ENCODE measurements around the gene TGFBR2. TPM values are rescaled to one million over a fixed set of nuclear protein-coding genes. Genes with fewer than 3 reads are reported as not detected.

TGFBR2 gene
- polyA plus RNA-seq, 4 donors = 6.0 to 77.5 (median 31.9) TPM

- 71 to 85% (median 74%) methylated on average over 4 of the region's 4 CpGs for WGBS, 3 donors
- FAIRE-seq (no peak), DNase-seq (no peak)
- H3K27ac ChIP-seq (ENCODE audit: low read depth in 1 of 3, low read length in 2 of 3) = peak overlapping the region in 2 of 3 donors; percentile 13 to 48
- H3K9me3 ChIP-seq (ENCODE audit: control insufficient read depth in 2 of 2, insufficient read depth in 1 of 2, low read depth in 1 of 2, low read length in 1 of 2) = no peaks in the 10 kb centered on the region
- H3K4me3 ChIP-seq (ENCODE audit: low read depth in 1 of 3, low read length in 3 of 3) = no peak overlapping the region
- no peaks in the 10 kb centered on the region for H3K27me3 ChIP-seq (ENCODE audit: control insufficient read depth in 3 of 3, insufficient read depth in 3 of 3, low read length in 3 of 3)
- H3K4me1 ChIP-seq (ENCODE audit: control insufficient read depth in 3 of 3, insufficient read depth in 2 of 3, low read depth in 1 of 3, low read length in 2 of 3) = peaks cover 2 to 33% (median 8%) of the 10 kb centered on the region in 3 donors
- no peaks in the 10 kb centered on the region for H3K36me3 ChIP-seq (ENCODE audit: control insufficient read depth in 3 of 3, insufficient read depth in 2 of 3, low read depth in 1 of 3, low read length in 3 of 3)
These were observed 27.3 kb upstream of the TGFBR2 start for GRCh38 chr3:30578986-30579579.

GRCh38 chr3:30581067-30581585 lies 25.3 kb upstream of the TGFBR2 start:
- no peaks in the 10 kb centered on the region for H3K36me3 ChIP-seq (ENCODE audit: control insufficient read depth in 3 of 3, insufficient read depth in 2 of 3, low read depth in 1 of 3, low read length in 3 of 3)
- WGBS, 3 donors = 96 to 97% (median 96%) methylated on average over 15 of the region's 15 CpGs
- H3K9me3 ChIP-seq (ENCODE audit: control insufficient read depth in 2 of 2, insufficient read depth in 1 of 2, low read depth in 1 of 2, low read length in 1 of 2) = no peaks in the 10 kb centered on the region
- no peaks in the 10 kb centered on the region for H3K27me3 ChIP-seq (ENCODE audit: control insufficient read depth in 3 of 3, insufficient read depth in 3 of 3, low read length in 3 of 3)
- no peak for FAIRE-seq
- H3K4me3 ChIP-seq (ENCODE audit: low read depth in 1 of 3, low read length in 3 of 3) = no peak overlapping the region
- no peak for DNase-seq
- no peak overlapping the region for H3K27ac ChIP-seq (ENCODE audit: low read depth in 1 of 3, low read length in 2 of 3)
- H3K4me1 ChIP-seq (ENCODE audit: control insufficient read depth in 3 of 3, insufficient read depth in 2 of 3, low read depth in 1 of 3, low read length in 2 of 3) = peaks cover 2 to 39% (median 8%) of the 10 kb centered on the region in 3 donors

GRCh38 chr3:30581982-30582381 lies 24.4 kb upstream of the TGFBR2 start:
- Histone ChIP-seq H3K36me3 (ENCODE audit: control insufficient read depth in 3 of 3, insufficient read depth in 2 of 3, low read depth in 1 of 3, low read length in 3 of 3) (no peaks in the 10 kb centered on the region), H3K27ac (ENCODE audit: low read depth in 1 of 3, low read length in 2 of 3) (no peak overlapping the region), H3K9me3 (ENCODE audit: control insufficient read depth in 2 of 2, insufficient read depth in 1 of 2, low read depth in 1 of 2, low read length in 1 of 2) (no peaks in the 10 kb centered on the region), H3K4me1 (ENCODE audit: control insufficient read depth in 3 of 3, insufficient read depth in 2 of 3, low read depth in 1 of 3, low read length in 2 of 3) (peaks cover 2 to 39% (median 8%) of the 10 kb centered on the region in 3 donors), H3K4me3 (ENCODE audit: low read depth in 1 of 3, low read length in 3 of 3) (no peak overlapping the region), H3K27me3 (ENCODE audit: control insufficient read depth in 3 of 3, insufficient read depth in 3 of 3, low read length in 3 of 3) (no peaks in the 10 kb centered on the region)
- 79 to 89% (median 86%) methylated on average over 2 of the region's 2 CpGs for WGBS, 3 donors
- no peak for DNase-seq
- no peak for FAIRE-seq

DNA sequence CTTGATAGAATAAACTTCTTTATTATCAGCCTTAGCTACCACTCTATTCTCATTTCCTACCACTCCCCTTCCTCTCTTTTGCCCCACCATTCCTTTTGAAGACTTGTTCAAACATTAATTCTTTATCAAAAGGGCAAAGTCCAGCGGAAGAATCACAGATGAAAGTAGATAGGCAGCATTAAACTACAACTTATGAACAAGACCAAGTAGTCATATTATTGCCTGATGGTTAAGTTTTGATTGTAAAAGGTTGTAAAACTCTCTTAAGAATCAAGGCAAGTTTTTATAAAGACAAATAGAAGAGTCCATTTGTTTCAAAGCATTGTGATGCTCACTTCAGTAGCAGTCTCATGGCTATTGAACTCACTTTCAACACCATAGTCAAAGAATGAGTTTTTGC lies 22.4 kb upstream of the TGFBR2 start:
- WGBS, 3 donors = 4 to 67% (median 30%) methylated on average over 1 of the region's 1 CpG
- DNase-seq (peak; percentile 83 to 85), FAIRE-seq (peak; percentile 77)
- Histone ChIP-seq H3K27ac (ENCODE audit: low read depth in 1 of 3, low read length in 2 of 3) (peak overlapping the region in 1 of 3 donors; percentile 57), H3K27me3 (ENCODE audit: control insufficient read depth in 3 of 3, insufficient read depth in 3 of 3, low read length in 3 of 3) (no peaks in the 10 kb centered on the region), H3K9me3 (ENCODE audit: control insufficient read depth in 2 of 2, insufficient read depth in 1 of 2, low read depth in 1 of 2, low read length in 1 of 2) (no peaks in the 10 kb centered on the region), H3K4me1 (ENCODE audit: control insufficient read depth in 3 of 3, insufficient read depth in 2 of 3, low read depth in 1 of 3, low read length in 2 of 3) (peaks cover 0 to 22% (median 4%) of the 10 kb centered on the region in 3 donors), H3K36me3 (ENCODE audit: control insufficient read depth in 3 of 3, insufficient read depth in 2 of 3, low read depth in 1 of 3, low read length in 3 of 3) (no peaks in the 10 kb centered on the region), H3K4me3 (ENCODE audit: low read depth in 1 of 3, low read length in 3 of 3) (no peak overlapping the region)

- no peak for FAIRE-seq
- H3K9me3 ChIP-seq (ENCODE audit: control insufficient read depth in 2 of 2, insufficient read depth in 1 of 2, low read depth in 1 of 2, low read length in 1 of 2) = no peaks in the 10 kb centered on the region
- 92 to 97% (median 97%) methylated on average over 4 of the region's 4 CpGs for WGBS, 3 donors
These were observed 20.7 kb upstream of the TGFBR2 start for GRCh38 chr3:30585654-30586053.

GRCh38 chr3:30586096-30586805 lies 20.1 kb upstream of the TGFBR2 start:
- DNase-seq (peak in 1 of 2 donors; percentile 59), FAIRE-seq (no peak)
- Histone ChIP-seq H3K4me1 (ENCODE audit: control insufficient read depth in 3 of 3, insufficient read depth in 2 of 3, low read depth in 1 of 3, low read length in 2 of 3) (peaks cover 0 to 13% (median 0%) of the 10 kb centered on the region in 3 donors), H3K27ac (ENCODE audit: low read depth in 1 of 3, low read length in 2 of 3) (peak overlapping the region in 1 of 3 donors; percentile 14), H3K36me3 (ENCODE audit: control insufficient read depth in 3 of 3, insufficient read depth in 2 of 3, low read depth in 1 of 3, low read length in 3 of 3) (no peaks in the 10 kb centered on the region), H3K9me3 (ENCODE audit: control insufficient read depth in 2 of 2, insufficient read depth in 1 of 2, low read depth in 1 of 2, low read length in 1 of 2) (no peaks in the 10 kb centered on the region), H3K4me3 (ENCODE audit: low read depth in 1 of 3, low read length in 3 of 3) (no peak overlapping the region), H3K27me3 (ENCODE audit: control insufficient read depth in 3 of 3, insufficient read depth in 3 of 3, low read length in 3 of 3) (no peaks in the 10 kb centered on the region)
- 52 to 64% (median 58%) methylated on average over 4 of the region's 4 CpGs for WGBS, 3 donors

More at GRCh38 chr3:30585654-30586053, 20.7 kb upstream of the TGFBR2 start:
- Histone ChIP-seq H3K4me3 (ENCODE audit: low read depth in 1 of 3, low read length in 3 of 3) (no peak overlapping the region), H3K4me1 (ENCODE audit: control insufficient read depth in 3 of 3, insufficient read depth in 2 of 3, low read depth in 1 of 3, low read length in 2 of 3) (peaks cover 0 to 13% (median 0%) of the 10 kb centered on the region in 3 donors), H3K36me3 (ENCODE audit: control insufficient read depth in 3 of 3, insufficient read depth in 2 of 3, low read depth in 1 of 3, low read length in 3 of 3) (no peaks in the 10 kb centered on the region), H3K27ac (ENCODE audit: low read depth in 1 of 3, low read length in 2 of 3) (no peak overlapping the region), H3K27me3 (ENCODE audit: control insufficient read depth in 3 of 3, insufficient read depth in 3 of 3, low read length in 3 of 3) (no peaks in the 10 kb centered on the region)
- DNase-seq = no peak

DNA sequence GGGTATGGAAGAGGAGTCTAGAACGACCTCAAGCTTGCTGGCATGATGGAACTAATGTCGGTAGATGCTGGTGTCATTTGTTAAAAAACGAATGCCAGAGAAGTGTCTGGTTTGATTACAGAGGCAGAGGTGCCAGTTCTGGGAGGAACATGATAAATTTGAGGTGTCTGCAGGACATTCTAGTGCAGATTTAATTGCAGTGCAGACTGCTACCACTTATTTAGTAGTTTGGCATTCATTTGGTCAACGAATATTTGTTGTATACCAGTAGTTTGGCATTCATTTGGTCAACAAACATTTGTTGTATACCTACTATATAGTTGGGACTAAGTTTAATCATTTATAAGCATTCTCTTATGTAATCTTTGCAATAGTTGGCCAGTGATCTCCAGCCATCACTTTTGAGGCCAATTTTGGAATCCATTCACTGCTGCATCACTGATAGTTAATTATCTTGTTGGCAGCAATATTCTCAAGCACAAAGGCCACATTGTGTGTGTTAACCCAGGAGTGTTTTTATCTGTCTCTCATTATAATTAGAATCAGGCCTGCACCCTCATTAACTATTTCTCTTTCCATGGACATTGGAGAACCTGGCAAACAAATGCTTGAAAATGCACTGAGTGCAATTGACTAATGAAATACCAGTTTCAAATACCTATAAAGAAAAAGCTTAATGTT lies 19.5 kb upstream of the TGFBR2 start:
- WGBS, 3 donors = 78 to 81% (median 80%) methylated on average over 4 of the region's 4 CpGs
- Histone ChIP-seq H3K9me3 (ENCODE audit: control insufficient read depth in 2 of 2, insufficient read depth in 1 of 2, low read depth in 1 of 2, low read length in 1 of 2) (peaks cover 0 to 4% of the 10 kb centered on the region in 2 donors), H3K36me3 (ENCODE audit: control insufficient read depth in 3 of 3, insufficient read depth in 2 of 3, low read depth in 1 of 3, low read length in 3 of 3) (no peaks in the 10 kb centered on the region), H3K27ac (ENCODE audit: low read depth in 1 of 3, low read length in 2 of 3) (peak overlapping the region in 1 of 3 donors; percentile 14), H3K27me3 (ENCODE audit: control insufficient read depth in 3 of 3, insufficient read depth in 3 of 3, low read length in 3 of 3) (no peaks in the 10 kb centered on the region), H3K4me1 (ENCODE audit: control insufficient read depth in 3 of 3, insufficient read depth in 2 of 3, low read depth in 1 of 3, low read length in 2 of 3) (peaks cover 0 to 13% (median 0%) of the 10 kb centered on the region in 3 donors), H3K4me3 (ENCODE audit: low read depth in 1 of 3, low read length in 3 of 3) (no peak overlapping the region)
- FAIRE-seq = no peak
- DNase-seq = no peak

DNA sequence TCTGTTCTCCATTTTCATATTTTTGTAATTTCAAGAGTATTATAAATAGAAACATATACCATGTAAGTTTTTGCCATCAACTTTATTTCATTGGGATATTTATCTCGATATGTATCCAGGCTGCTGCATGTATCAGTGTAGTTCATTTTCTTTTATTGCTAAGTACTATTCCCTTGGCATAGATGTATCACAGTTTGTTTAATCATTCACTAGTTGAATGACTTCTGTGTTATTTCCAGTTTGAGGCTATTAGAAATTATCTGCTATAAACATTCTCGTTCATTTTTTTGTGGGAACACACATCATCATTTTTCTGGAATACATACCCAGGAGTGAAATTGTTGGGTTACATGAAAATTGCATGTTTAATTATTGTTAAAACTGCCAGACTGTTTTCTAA lies 18.5 kb upstream of the TGFBR2 start:
- 15 to 64% (median 45%) methylated on average over 2 of the region's 2 CpGs for WGBS, 3 donors
- Histone ChIP-seq H3K27ac (ENCODE audit: low read depth in 1 of 3, low read length in 2 of 3) (no peak overlapping the region), H3K9me3 (ENCODE audit: control insufficient read depth in 2 of 2, insufficient read depth in 1 of 2, low read depth in 1 of 2, low read length in 1 of 2) (peaks cover 0 to 4% of the 10 kb centered on the region in 2 donors), H3K4me1 (ENCODE audit: control insufficient read depth in 3 of 3, insufficient read depth in 2 of 3, low read depth in 1 of 3, low read length in 2 of 3) (peaks cover 0 to 13% (median 0%) of the 10 kb centered on the region in 3 donors), H3K27me3 (ENCODE audit: control insufficient read depth in 3 of 3, insufficient read depth in 3 of 3, low read length in 3 of 3) (no peaks in the 10 kb centered on the region), H3K4me3 (ENCODE audit: low read depth in 1 of 3, low read length in 3 of 3) (no peak overlapping the region), H3K36me3 (ENCODE audit: control insufficient read depth in 3 of 3, insufficient read depth in 2 of 3, low read depth in 1 of 3, low read length in 3 of 3) (no peaks in the 10 kb centered on the region)
- DNase-seq (peak in 1 of 2 donors; percentile 55), FAIRE-seq (no peak)

All from small intestine (tissue), 7 donors.